ENCODE data around the gene C4BPA.

DNA sequence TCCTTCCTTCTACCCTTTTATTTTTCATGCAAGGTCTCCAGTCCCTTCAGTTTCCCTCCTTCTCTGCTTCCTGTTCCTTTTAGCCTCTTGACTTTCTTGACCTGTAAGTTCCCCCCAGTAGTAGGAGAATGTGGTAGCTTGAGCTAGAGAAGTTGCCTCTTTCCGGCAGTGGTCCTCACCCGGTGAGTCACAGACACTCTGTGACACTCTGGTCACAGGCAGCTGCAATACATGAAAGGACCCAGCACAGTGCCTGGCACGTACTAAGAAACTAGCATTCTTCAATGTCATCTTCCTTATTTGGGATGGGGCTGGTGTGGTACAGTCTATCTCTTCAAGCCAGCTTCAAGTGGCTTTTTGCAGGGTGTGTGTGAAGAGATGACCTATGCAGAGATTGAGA, 35.0 kb upstream of the C4BPA start:
- no peak for TF ChIP-seq RFX5 (IDR thresholded peaks at IDR 0.05; ENCODE audit: low read length)
- no peak for TF ChIP-seq POLR2AphosphoS5 (IDR thresholded peaks at IDR 0.05; ENCODE audit: low read depth, low read length)
- TF ChIP-seq CHD2 (IDR thresholded peaks at IDR 0.05; ENCODE audit: low read length, partially characterized antibody): no peak
- TF ChIP-seq, protein P1, sequence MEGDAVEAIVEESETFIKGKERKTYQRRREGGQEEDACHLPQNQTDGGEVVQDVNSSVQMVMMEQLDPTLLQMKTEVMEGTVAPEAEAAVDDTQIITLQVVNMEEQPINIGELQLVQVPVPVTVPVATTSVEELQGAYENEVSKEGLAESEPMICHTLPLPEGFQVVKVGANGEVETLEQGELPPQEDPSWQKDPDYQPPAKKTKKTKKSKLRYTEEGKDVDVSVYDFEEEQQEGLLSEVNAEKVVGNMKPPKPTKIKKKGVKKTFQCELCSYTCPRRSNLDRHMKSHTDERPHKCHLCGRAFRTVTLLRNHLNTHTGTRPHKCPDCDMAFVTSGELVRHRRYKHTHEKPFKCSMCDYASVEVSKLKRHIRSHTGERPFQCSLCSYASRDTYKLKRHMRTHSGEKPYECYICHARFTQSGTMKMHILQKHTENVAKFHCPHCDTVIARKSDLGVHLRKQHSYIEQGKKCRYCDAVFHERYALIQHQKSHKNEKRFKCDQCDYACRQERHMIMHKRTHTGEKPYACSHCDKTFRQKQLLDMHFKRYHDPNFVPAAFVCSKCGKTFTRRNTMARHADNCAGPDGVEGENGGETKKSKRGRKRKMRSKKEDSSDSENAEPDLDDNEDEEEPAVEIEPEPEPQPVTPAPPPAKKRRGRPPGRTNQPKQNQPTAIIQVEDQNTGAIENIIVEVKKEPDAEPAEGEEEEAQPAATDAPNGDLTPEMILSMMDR (IDR thresholded peaks at IDR 0.05): no peak
- TF ChIP-seq, protein P2, sequence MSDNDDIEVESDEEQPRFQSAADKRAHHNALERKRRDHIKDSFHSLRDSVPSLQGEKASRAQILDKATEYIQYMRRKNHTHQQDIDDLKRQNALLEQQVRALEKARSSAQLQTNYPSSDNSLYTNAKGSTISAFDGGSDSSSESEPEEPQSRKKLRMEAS (IDR thresholded peaks at IDR 0.05; ENCODE audit: low read depth): no peak
- TF ChIP-seq EP300 (IDR thresholded peaks at IDR 0.05; ENCODE audit: borderline replicate concordance in 1 of 2, low read depth in 1 of 2, low read length in 1 of 2): no peak
- TF ChIP-seq SIN3A (IDR thresholded peaks at IDR 0.05; ENCODE audit: borderline replicate concordance, low read depth, low read length): no peak
- TF ChIP-seq RXRA (IDR thresholded peaks at IDR 0.05; ENCODE audit: borderline replicate concordance, low read depth): no peak
- TF ChIP-seq EZH2phosphoT487 (IDR thresholded peaks at IDR 0.05; ENCODE audit: borderline replicate concordance, low read depth): no peak
- TF ChIP-seq, protein P3, sequence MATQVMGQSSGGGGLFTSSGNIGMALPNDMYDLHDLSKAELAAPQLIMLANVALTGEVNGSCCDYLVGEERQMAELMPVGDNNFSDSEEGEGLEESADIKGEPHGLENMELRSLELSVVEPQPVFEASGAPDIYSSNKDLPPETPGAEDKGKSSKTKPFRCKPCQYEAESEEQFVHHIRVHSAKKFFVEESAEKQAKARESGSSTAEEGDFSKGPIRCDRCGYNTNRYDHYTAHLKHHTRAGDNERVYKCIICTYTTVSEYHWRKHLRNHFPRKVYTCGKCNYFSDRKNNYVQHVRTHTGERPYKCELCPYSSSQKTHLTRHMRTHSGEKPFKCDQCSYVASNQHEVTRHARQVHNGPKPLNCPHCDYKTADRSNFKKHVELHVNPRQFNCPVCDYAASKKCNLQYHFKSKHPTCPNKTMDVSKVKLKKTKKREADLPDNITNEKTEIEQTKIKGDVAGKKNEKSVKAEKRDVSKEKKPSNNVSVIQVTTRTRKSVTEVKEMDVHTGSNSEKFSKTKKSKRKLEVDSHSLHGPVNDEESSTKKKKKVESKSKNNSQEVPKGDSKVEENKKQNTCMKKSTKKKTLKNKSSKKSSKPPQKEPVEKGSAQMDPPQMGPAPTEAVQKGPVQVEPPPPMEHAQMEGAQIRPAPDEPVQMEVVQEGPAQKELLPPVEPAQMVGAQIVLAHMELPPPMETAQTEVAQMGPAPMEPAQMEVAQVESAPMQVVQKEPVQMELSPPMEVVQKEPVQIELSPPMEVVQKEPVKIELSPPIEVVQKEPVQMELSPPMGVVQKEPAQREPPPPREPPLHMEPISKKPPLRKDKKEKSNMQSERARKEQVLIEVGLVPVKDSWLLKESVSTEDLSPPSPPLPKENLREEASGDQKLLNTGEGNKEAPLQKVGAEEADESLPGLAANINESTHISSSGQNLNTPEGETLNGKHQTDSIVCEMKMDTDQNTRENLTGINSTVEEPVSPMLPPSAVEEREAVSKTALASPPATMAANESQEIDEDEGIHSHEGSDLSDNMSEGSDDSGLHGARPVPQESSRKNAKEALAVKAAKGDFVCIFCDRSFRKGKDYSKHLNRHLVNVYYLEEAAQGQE (IDR thresholded peaks at IDR 0.05; ENCODE audit: low read depth, low read length): no peak
- TF ChIP-seq, protein P4, sequence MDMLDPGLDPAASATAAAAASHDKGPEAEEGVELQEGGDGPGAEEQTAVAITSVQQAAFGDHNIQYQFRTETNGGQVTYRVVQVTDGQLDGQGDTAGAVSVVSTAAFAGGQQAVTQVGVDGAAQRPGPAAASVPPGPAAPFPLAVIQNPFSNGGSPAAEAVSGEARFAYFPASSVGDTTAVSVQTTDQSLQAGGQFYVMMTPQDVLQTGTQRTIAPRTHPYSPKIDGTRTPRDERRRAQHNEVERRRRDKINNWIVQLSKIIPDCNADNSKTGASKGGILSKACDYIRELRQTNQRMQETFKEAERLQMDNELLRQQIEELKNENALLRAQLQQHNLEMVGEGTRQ (IDR thresholded peaks at IDR 0.05; ENCODE audit: borderline replicate concordance, low read depth, low read length): no peak
